ENCODE data around the gene HDAC4.

HDAC4 gene

DNA sequence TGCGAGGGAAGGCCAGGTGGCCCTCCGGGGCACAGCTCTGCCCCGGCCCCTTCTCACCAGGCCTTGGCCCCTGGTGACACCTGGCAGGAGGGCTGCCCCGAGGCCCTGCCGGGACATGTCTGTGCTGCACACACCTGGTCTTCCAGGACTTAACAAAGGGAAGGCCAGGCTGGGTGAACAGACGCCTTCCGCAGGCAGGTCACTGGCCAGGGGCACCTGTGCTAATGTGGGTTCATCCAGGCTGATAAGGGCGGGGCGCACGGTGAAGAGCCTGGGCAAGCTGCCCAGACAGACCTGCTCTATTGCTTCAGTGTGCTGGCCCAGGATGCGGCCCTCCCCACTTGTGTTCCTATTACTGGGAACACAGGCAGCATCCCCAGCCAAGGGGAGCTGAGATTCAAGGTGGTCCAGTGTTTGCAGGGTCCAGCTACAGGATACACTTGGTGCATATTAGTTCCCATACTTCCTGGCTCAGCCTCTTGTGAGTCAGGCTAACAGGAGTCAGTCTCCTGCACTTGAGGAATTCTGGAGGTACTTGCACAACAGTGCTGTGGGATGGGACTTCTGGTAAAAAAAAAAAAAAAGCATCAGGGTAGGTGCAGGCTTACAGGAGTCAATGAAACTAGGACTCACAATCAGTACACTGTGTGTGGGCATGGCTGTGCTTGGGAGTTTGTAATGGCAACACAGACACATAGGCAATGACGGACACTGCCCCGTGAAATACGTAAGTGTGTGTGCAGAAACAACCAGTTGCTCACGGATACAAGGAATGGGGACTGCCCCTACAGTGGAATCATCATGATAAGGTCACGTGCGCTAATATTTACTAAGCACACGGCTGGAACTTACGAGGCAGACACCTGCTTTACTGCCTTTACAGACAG lies 291.5 kb downstream of the HDAC4 start:
- DNase-seq (ENCODE audit: low read depth in 2 of 2): no peak

- DNase-seq (ENCODE audit: low read depth in 2 of 2): no peak
Measured at GRCh38 chr2:239108459-239108858, 292.4 kb downstream of the HDAC4 start.

- no peak for DNase-seq (ENCODE audit: low read depth in 2 of 2)
Measured at GRCh38 chr2:239107936-239108335, 292.9 kb downstream of the HDAC4 start.

DNA sequence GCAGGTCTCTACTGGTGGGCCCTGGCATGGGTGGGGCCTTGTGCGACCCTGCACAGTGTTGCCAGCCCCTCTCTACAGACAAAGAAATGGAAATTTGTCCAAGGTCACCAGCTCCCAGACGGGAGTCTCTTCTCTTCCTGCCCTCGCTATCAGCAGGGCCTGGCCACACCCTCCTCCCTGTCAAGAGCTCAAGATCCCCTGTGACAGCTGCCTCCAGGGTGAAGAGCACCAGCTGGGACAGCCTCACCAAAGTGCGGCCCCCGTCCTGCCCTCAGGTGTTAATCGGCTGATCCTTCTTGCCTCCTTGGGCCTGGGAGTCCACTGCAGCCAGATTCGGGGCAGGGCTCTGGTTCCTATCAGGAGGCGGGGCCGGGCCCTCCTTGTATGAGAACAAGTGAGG lies 293.9 kb downstream of the HDAC4 start:
- no peak for DNase-seq (ENCODE audit: low read depth in 2 of 2)

GRCh38 chr2:239106314-239106908 lies 294.4 kb downstream of the HDAC4 start:
- no peak for DNase-seq (ENCODE audit: low read depth in 2 of 2)

- DNase-seq (ENCODE audit: low read depth in 2 of 2): no peak
Measured at GRCh38 chr2:239105234-239105633, 295.6 kb downstream of the HDAC4 start.

DNA sequence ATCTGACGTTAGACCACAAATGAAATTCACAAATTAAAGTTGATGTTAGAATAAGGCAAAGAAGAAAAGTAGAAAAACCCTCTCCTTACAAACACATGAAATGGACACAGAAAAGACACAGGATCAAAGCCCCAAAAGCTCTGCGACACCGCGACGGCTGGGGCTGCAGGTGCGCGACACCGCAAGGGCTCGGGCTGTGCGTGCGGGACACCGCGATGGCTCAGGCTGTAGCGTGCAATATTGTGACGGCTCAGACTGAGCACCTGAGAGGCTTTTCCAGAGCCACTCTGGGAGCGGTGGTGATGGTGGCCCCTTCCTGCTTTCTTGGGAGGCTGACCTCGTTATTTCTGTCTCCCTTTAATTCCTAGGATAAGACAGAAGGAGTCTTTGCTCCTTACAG lies 296.0 kb downstream of the HDAC4 start:
- no peak for DNase-seq (ENCODE audit: low read depth in 2 of 2)

- DNase-seq (ENCODE audit: low read depth in 2 of 2): no peak
Measured at GRCh38 chr2:239103125-239104098, 297.4 kb downstream of the HDAC4 start.

GRCh38 chr2:239102266-239102665 lies 298.6 kb downstream of the HDAC4 start:
- no peak for DNase-seq (ENCODE audit: low read depth in 2 of 2)

- DNase-seq (ENCODE audit: low read depth in 2 of 2): no peak
Measured at GRCh38 chr2:239101807-239102206, 299.0 kb downstream of the HDAC4 start.

DNA sequence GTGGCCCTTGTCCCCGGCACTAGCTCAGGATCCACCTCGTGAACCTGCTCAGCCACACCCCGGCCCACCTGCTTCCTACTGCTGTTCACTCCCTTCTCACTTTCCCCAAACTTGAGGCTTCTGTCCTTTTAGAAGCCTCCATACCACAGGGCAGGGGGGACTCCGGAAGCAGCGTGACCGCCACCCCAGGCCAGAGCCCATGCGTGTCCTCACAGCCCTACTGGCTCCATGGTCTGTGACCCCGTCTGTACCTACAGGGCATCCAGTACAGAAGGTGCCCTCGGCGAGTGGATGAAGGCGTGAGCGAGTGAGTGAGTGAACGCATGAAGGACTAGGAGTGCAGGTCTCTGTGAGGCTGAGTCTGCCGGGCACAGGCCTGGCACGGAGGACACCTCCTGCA lies 299.7 kb downstream of the HDAC4 start:
- DNase-seq (ENCODE audit: low read depth in 2 of 2): no peak

- no peak for DNase-seq (ENCODE audit: low read depth in 2 of 2)
Measured at GRCh38 chr2:239099474-239099873, 301.3 kb downstream of the HDAC4 start.

DNA sequence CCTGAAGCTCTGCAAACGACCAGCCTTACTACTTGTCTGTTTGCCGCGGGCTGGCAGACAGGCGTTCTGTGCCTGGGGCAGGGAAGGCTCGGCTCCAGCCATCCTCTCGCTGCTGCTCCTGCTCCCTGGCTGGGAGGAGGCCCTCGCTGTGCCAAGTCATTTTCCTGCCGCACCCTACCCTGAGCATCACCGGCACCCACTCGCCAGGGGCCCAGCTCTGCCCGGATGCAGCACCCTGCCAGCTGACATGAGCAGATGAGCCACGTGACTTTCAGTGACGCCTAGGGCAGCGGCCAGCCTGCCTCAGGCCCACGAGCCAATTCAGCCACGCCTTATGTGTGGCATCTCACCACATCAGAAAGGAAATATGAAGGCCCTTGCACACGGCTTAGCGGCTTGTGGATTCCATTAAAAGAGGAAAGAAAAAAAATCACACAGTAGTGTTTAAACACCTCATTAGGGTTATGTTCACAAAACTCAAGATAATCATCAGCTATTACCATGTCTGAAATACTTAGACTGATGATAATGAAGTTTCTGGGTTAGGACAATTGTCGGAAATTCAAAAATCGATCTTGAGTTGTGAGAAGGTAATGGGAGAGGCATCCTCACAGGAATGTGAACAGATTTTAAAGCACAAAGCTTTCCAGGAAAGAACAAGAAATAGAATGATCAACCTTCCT lies 302.4 kb downstream of the HDAC4 start:
- DNase-seq (ENCODE audit: low read depth in 2 of 2): no peak

GRCh38 chr2:239097428-239097696 lies 303.5 kb downstream of the HDAC4 start:
- DNase-seq (ENCODE audit: low read depth in 2 of 2): no peak

DNA sequence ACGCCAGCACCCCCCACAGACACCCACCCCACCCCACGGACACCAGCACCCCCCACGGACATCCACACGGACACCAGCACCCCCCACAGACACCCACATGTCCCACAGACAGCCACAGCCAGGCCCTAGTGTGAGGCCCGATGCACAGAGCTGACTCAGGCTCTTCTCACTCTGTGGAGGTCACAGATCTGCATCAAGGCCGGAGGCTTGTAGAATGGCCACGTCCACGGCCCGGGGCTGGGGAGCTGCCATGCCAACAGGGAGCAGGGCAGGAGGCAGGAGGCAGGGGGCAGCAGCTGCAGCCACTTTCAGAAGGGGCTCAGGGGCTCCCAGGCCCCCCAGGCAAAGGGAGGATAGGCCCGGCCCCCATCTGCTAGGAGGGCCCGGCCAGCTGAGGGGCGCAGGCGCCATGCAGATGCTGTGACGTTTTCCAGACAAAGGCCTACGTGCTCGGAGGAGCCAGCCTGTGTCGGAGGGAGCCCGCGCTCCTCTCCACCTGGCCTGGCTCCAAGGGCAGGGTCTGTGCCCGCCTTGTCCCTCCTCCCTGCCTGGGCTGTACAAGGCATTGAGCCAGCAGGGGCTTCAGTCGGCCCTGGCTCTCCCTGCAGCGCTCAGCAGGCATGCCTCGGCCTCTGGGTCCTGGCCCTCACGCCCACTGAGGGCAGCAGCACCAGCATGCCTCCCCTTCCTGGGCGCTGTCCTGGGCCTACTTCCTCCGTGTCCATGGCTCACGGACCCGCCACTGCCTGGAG lies 304.0 kb downstream of the HDAC4 start:
- DNase-seq (ENCODE audit: low read depth in 2 of 2): no peak

GRCh38 chr2:239095460-239096081 lies 305.2 kb downstream of the HDAC4 start:
- no peak for DNase-seq (ENCODE audit: low read depth in 2 of 2)

GRCh38 chr2:239094867-239095266 lies 306.0 kb downstream of the HDAC4 start:
- DNase-seq (ENCODE audit: low read depth in 2 of 2): no peak

DNA sequence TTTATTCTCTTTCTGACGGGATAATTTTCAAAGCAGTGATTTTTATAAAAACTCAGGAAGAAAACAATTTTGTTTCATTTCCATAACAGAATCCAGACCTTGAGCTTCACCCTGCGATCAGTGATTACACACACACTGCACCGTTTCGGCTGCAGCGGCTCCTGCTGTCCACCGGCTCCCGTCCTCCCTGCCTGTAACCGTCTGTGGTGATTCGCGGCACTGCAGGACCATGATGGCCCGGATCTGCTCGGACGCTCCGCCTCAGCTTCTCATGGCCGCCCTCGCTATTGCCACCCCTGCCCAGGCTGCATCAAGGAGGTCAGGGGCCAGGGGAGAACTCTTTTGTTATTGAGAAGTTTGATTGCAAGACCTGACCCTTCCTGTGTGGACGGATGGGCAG lies 306.9 kb downstream of the HDAC4 start:
- DNase-seq (ENCODE audit: low read depth in 2 of 2): no peak

DNA sequence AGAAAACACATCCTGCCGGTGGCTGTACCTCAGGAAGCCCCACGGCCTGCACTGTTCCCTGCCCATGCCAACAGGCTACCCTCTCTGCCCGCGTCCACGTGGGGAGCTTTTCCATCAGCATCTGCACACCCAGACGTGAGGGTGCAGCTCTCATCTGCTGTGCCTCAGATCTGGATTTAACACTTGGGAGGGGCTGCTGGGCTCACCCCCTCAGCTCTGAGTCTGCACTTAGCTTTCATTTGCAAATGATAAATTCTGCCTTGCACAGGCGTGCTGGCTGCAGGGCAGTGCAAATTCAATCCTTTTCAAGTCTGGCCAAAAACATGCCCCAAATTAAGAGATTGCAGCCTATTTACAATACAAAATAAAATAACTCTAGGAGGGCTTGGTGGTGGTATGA lies 307.3 kb downstream of the HDAC4 start:
- no peak for DNase-seq (ENCODE audit: low read depth in 2 of 2)

DNA sequence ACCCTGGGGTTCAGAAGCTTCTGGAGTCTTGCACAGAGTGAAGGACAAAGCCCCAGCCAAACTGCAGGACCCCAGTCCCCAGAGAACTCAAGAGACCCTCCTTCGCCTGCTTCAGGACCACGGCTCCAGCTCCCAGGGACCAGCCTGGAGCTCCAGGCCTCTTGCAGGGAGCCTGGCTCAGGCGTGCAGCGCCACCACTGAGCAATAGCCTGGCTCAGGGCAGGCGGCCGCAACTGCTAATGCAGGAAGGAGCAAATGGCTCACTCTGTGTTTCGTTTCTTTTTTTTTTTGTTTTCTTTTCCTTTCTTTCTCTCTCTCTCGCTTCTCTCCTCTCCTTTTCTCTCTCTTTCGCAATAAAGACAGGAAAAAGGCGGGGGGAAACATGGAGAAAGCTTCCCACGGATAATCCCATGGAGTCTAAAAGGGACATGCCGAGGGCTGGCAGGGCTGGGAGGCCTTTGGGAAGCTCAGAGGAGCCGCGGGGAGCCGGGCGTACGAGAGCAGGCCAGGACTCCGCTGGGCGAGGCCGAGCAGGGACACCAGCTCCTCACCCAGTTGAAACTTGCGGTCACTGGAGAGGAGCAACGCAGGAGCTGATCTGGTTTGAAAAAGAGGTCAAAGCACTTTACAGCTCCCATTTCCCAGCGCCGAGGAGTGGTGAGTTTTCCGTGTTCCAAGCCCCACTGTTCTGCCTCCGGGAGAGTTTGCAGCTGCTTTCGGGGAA lies 308.1 kb downstream of the HDAC4 start:
- DNase-seq (ENCODE audit: low read depth in 2 of 2): no peak
